HG02642 (cell line): ENCODE data around the gene DDI1.
"Not testable (repeated sequence)": the region's sequence is repeated elsewhere in the genome, so short reads cannot be mapped to it uniquely, and the experiment has no call there.

Experiments used
- ATAC-seq: cut with Tn5 transposase; IDR thresholded peaks from one replicate; pipeline ENCODE4 v1.9.1; 2021; ENCODE audit warnings: mild to moderate bottlenecking; ENCODE audit not compliant: unreplicated experiment, poor library complexity

Gene DDI1

GRCh38 chr11:104033561-104033960 is 2.9 kb upstream of the DDI1 start:
- ATAC-seq = no peak

GRCh38 chr11:104036995-104037394 is 555 bp downstream of the DDI1 start:
- ATAC-seq = no peak

- ATAC-seq = no peak
Observed at GRCh38 chr11:104041792-104042191, 5.4 kb downstream of the DDI1 start.

- ATAC-seq = no peak
Observed at GRCh38 chr11:104043142-104043541, 6.7 kb downstream of the DDI1 start.

GRCh38 chr11:104043678-104044239 is 7.3 kb downstream of the DDI1 start:
- ATAC-seq = no peak

GRCh38 chr11:104046331-104046730 is 9.9 kb downstream of the DDI1 start:
- no peak for ATAC-seq

- ATAC-seq = not testable (repeated sequence)
Observed at GRCh38 chr11:104046858-104047257, 10.4 kb downstream of the DDI1 start.

- no peak for ATAC-seq
Observed at GRCh38 chr11:104049116-104049515, 12.7 kb downstream of the DDI1 start.

GRCh38 chr11:104051778-104052177 is 15.3 kb downstream of the DDI1 start:
- ATAC-seq = no peak

GRCh38 chr11:104053743-104054478 is 17.5 kb downstream of the DDI1 start:
- no peak for ATAC-seq

- no peak for ATAC-seq
Observed at GRCh38 chr11:104054911-104055529, 18.6 kb downstream of the DDI1 start.

GRCh38 chr11:104055596-104055995 is 19.2 kb downstream of the DDI1 start:
- ATAC-seq = no peak

GRCh38 chr11:104057908-104058307 is 21.5 kb downstream of the DDI1 start:
- no peak for ATAC-seq

- no peak for ATAC-seq
Observed at GRCh38 chr11:104058680-104059079, 22.2 kb downstream of the DDI1 start.

GRCh38 chr11:104060004-104060794 is 23.8 kb downstream of the DDI1 start:
- ATAC-seq = no peak

- ATAC-seq = peak; percentile 67
Observed at GRCh38 chr11:104060820-104061219, 24.4 kb downstream of the DDI1 start.

- no peak for ATAC-seq
Observed at GRCh38 chr11:104061853-104062521, 25.5 kb downstream of the DDI1 start.

GRCh38 chr11:104064034-104064630 is 27.7 kb downstream of the DDI1 start:
- ATAC-seq = no peak

- ATAC-seq = no peak
Observed at GRCh38 chr11:104067534-104067933, 31.1 kb downstream of the DDI1 start.
